Measurements from ENCODE around the gene CTSZ.

DNA sequence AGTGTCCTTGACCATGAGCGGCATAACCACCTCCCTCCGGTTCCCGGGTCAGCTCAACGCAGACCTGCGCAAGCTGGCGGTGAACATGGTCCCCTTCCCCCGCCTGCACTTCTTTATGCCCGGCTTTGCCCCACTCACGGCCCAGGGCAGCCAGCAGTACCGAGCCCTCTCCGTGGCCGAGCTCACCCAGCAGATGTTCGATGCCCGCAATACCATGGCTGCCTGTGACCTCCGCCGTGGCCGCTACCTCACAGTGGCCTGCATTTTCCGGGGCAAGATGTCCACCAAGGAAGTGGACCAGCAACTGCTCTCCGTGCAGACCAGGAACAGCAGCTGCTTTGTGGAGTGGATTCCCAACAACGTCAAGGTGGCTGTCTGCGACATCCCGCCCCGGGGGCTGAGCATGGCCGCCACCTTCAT lies 17.1 kb upstream of the CTSZ start:
- TF ChIP-seq, protein P1, sequence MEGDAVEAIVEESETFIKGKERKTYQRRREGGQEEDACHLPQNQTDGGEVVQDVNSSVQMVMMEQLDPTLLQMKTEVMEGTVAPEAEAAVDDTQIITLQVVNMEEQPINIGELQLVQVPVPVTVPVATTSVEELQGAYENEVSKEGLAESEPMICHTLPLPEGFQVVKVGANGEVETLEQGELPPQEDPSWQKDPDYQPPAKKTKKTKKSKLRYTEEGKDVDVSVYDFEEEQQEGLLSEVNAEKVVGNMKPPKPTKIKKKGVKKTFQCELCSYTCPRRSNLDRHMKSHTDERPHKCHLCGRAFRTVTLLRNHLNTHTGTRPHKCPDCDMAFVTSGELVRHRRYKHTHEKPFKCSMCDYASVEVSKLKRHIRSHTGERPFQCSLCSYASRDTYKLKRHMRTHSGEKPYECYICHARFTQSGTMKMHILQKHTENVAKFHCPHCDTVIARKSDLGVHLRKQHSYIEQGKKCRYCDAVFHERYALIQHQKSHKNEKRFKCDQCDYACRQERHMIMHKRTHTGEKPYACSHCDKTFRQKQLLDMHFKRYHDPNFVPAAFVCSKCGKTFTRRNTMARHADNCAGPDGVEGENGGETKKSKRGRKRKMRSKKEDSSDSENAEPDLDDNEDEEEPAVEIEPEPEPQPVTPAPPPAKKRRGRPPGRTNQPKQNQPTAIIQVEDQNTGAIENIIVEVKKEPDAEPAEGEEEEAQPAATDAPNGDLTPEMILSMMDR (IDR thresholded peaks at IDR 0.05) = no peak
- TF ChIP-seq POLR2A (IDR thresholded peaks at IDR 0.05) = no peak
